ENCODE results near the gene FAM168B.

The FAM168B gene

GRCh38 chr2:131055169-131056065 is 37.8 kb downstream of the FAM168B start:
- DNase-seq (ENCODE audit: low spot score) = no peak

GRCh38 chr2:131054488-131054887 is 38.8 kb downstream of the FAM168B start:
- DNase-seq (ENCODE audit: low spot score) = no peak

GRCh38 chr2:131052741-131053263 is 40.5 kb downstream of the FAM168B start:
- no peak for DNase-seq (ENCODE audit: low spot score)

- no peak for DNase-seq (ENCODE audit: low spot score)
Measured at GRCh38 chr2:131050896-131051295, 42.4 kb downstream of the FAM168B start.

GRCh38 chr2:131049150-131049718 is 44.0 kb downstream of the FAM168B start:
- DNase-seq (ENCODE audit: low spot score) = no peak

GRCh38 chr2:131048641-131049040 is 44.6 kb downstream of the FAM168B start:
- no peak for DNase-seq (ENCODE audit: low spot score)

GRCh38 chr2:131047920-131048560 is 45.2 kb downstream of the FAM168B start:
- DNase-seq (ENCODE audit: low spot score) = no peak

- DNase-seq (ENCODE audit: low spot score) = no peak
Measured at GRCh38 chr2:131046918-131047652, 46.2 kb downstream of the FAM168B start.

- DNase-seq (ENCODE audit: low spot score) = no peak
Measured at GRCh38 chr2:131046028-131046917, 47.0 kb downstream of the FAM168B start.

- DNase-seq (ENCODE audit: low spot score) = no peak
Measured at GRCh38 chr2:131045286-131046027, 47.8 kb downstream of the FAM168B start.

- DNase-seq (ENCODE audit: low spot score) = no peak
Measured at GRCh38 chr2:131044757-131045150, 48.5 kb downstream of the FAM168B start.

- no peak for DNase-seq (ENCODE audit: low spot score)
Measured at GRCh38 chr2:131044075-131044756, 49.0 kb downstream of the FAM168B start.

- no peak for DNase-seq (ENCODE audit: low spot score)
Measured at GRCh38 chr2:131043199-131044074, 49.8 kb downstream of the FAM168B start.

- no peak for DNase-seq (ENCODE audit: low spot score)
Measured at GRCh38 chr2:131042148-131042775, 51.0 kb downstream of the FAM168B start.

- DNase-seq (ENCODE audit: low spot score) = no peak
Measured at GRCh38 chr2:131041402-131042147, 51.7 kb downstream of the FAM168B start.

GRCh38 chr2:131040661-131041401 is 52.4 kb downstream of the FAM168B start:
- DNase-seq (ENCODE audit: low spot score) = no peak

All from CD4-positive, alpha-beta T cell treated with Interleukin-15 for 4 hours (primary cell).